ENCODE results near the gene SCN2B. TPM values are rescaled to one million over a fixed set of nuclear protein-coding genes. Genes with fewer than 3 reads are reported as not detected.

SCN2B gene
- total RNA-seq, 2 experiments from 2014 or later = 0.06 to 0.10 TPM

DNA sequence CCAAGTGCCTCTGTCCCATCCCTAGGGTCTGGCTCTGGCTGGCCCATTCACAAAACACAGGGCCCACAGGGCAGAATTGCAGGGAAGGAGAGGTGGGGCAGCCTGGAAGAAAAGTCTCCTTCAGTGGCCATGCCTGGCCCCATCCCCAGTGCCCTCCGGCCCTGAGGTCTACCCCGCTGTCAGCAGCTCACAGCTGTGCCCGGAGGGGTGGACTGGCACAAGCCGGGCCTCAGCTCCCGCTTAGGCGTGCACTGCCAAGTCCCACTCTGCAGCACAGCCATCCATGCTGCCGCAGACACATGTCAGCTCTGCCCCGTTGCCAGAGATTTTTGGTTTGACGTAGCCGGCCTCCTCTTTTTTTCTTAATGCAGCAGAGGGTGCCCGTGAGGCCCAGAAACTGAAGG, 3.9 kb upstream of the SCN2B start:
- intact Hi-C loops (cut with micrococcal nuclease; ENCODE audit: unreplicated experiment) = no loop called here
- POLR2A ChIA-PET = interaction anchor here (0.5 to 0.9 kb wide), 5 partner anchors 9 to 67 kb away, joined by 3 read pairs; no protein-coding TSS in a partner anchor
- peak overlapping the region; percentile 49 for H3K4me3 ChIP-seq (ENCODE audit: low read depth, low read length, poor library complexity, severe bottlenecking)
- DNase-seq (ENCODE audit: low spot score) = peak; percentile 85
- H4K20me1 ChIP-seq (ENCODE audit: insufficient read depth, low read length) = no peaks in the 10 kb centered on the region
- H3K9me2 ChIP-seq (ENCODE audit: insufficient read depth, low read length) = no peaks in the 10 kb centered on the region
- CTCF ChIA-PET (ENCODE audit: unreplicated experiment) = interaction anchor here (0.5 to 2.5 kb wide), 3 partner anchors 9 to 161 kb away, joined by 3 to 14 read pairs (median 5); no protein-coding TSS in a partner anchor
- BruUV-seq (replicated peaks) = no TSS peak
- TF ChIP-seq EZH2phosphoT487 (IDR thresholded peaks at IDR 0.05; ENCODE audit: borderline replicate concordance, low read depth, low read length) = no peak
- TF ChIP-seq, protein P1, sequence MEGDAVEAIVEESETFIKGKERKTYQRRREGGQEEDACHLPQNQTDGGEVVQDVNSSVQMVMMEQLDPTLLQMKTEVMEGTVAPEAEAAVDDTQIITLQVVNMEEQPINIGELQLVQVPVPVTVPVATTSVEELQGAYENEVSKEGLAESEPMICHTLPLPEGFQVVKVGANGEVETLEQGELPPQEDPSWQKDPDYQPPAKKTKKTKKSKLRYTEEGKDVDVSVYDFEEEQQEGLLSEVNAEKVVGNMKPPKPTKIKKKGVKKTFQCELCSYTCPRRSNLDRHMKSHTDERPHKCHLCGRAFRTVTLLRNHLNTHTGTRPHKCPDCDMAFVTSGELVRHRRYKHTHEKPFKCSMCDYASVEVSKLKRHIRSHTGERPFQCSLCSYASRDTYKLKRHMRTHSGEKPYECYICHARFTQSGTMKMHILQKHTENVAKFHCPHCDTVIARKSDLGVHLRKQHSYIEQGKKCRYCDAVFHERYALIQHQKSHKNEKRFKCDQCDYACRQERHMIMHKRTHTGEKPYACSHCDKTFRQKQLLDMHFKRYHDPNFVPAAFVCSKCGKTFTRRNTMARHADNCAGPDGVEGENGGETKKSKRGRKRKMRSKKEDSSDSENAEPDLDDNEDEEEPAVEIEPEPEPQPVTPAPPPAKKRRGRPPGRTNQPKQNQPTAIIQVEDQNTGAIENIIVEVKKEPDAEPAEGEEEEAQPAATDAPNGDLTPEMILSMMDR (conservative IDR thresholded peaks at IDR 0.05; ENCODE audit: low read length) = peak; percentile 46
- H3K9me3 ChIP-seq (ENCODE audit: low read length) = no peaks in the 10 kb centered on the region
- H3K36me3 ChIP-seq (ENCODE audit: insufficient read depth, low read length) = no peaks in the 10 kb centered on the region
- peak overlapping the region; percentile 98 for H2AFZ ChIP-seq (ENCODE audit: low read length)
- H3K4me1 ChIP-seq (ENCODE audit: insufficient read depth, low read length, poor library complexity, severe bottlenecking) = peaks cover 21% of the 10 kb centered on the region
- H3K27ac ChIP-seq (ENCODE audit: low read depth, low read length, poor library complexity, severe bottlenecking) = no peak overlapping the region
- peak overlapping the region; percentile 73 for H3K4me2 ChIP-seq (ENCODE audit: low read length)
- H3K79me2 ChIP-seq (ENCODE audit: insufficient read depth, low read depth, low read length) = no peaks in the 10 kb centered on the region

DNA sequence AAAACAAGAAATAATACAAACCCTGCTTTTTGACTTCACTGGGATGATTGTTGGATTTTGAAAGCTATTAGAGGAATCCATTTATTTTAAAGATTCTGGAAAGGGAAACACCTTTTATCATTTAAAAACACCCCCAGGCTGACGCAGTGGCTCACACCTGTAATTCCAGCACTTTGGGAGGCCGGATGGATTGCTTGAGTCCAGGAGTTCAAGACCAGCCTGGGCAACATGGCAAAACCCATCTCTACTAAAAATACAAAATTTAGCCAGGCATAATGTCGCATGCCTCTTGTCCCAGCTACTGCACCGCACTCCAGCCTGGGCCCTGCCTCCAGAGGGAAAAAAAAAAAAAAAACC, 317 bp upstream of the SCN2B start:
- intact Hi-C loops (cut with micrococcal nuclease; ENCODE audit: unreplicated experiment) = loop anchor here (10.0 kb wide), 1 partner anchor 362 kb away; no protein-coding TSS in a partner anchor
- CTCF ChIA-PET (ENCODE audit: unreplicated experiment) = no interaction called here

More for the DNA sequence above, 317 bp upstream of the SCN2B start:
- TF ChIP-seq EZH2phosphoT487 (IDR thresholded peaks at IDR 0.05; ENCODE audit: borderline replicate concordance, low read depth, low read length) = no peak
- TF ChIP-seq, protein P1 (conservative IDR thresholded peaks at IDR 0.05; ENCODE audit: low read length) = no peak
- H3K4me3 ChIP-seq (ENCODE audit: low read depth, low read length, poor library complexity, severe bottlenecking) = no peak overlapping the region
- H3K9me3 ChIP-seq (ENCODE audit: low read length) = no peaks in the 10 kb centered on the region
- POLR2A ChIA-PET = interaction anchor here (0.7 to 0.8 kb wide), 2 partner anchors 35 to 200 kb away, joined by 4 read pairs; no protein-coding TSS in a partner anchor
- BruUV-seq (replicated peaks) = no TSS peak
- peaks cover 21% of the 10 kb centered on the region for H3K4me1 ChIP-seq (ENCODE audit: insufficient read depth, low read length, poor library complexity, severe bottlenecking)
- peak overlapping the region; percentile 95 for H2AFZ ChIP-seq (ENCODE audit: low read length)
- no peaks in the 10 kb centered on the region for H3K79me2 ChIP-seq (ENCODE audit: insufficient read depth, low read depth, low read length)
- H3K4me2 ChIP-seq (ENCODE audit: low read length) = peak overlapping the region; percentile 75
- no peak for DNase-seq (ENCODE audit: low spot score)
- H3K27ac ChIP-seq (ENCODE audit: low read depth, low read length, poor library complexity, severe bottlenecking) = no peak overlapping the region
- H3K9me2 ChIP-seq (ENCODE audit: insufficient read depth, low read length) = no peaks in the 10 kb centered on the region
- H3K36me3 ChIP-seq (ENCODE audit: insufficient read depth, low read length) = no peaks in the 10 kb centered on the region
- H4K20me1 ChIP-seq (ENCODE audit: insufficient read depth, low read length) = no peaks in the 10 kb centered on the region
